ENCODE measurements around the gene WDR59. TPM values are rescaled to one million over a fixed set of nuclear protein-coding genes. Genes with fewer than 3 reads are reported as not detected.
A peak's percentile ranks its signal among the peaks of the same experiment; 100 is the strongest.

WDR59 gene
- total RNA-seq, 1 donor from 2014 or later, result 16.3 TPM

- TF ChIP-seq CTCF (conservative IDR thresholded peaks at IDR 0.05; ENCODE audit: low read depth, low read length), result no peak
- no peak overlapping the region for H3K4me3 ChIP-seq (ENCODE audit: low read depth, low read length)
- no peak for DNase-seq (ENCODE audit: low read depth)
Measured at GRCh38 chr16:74867281-74867849, 117.6 kb downstream of the WDR59 start.

DNA sequence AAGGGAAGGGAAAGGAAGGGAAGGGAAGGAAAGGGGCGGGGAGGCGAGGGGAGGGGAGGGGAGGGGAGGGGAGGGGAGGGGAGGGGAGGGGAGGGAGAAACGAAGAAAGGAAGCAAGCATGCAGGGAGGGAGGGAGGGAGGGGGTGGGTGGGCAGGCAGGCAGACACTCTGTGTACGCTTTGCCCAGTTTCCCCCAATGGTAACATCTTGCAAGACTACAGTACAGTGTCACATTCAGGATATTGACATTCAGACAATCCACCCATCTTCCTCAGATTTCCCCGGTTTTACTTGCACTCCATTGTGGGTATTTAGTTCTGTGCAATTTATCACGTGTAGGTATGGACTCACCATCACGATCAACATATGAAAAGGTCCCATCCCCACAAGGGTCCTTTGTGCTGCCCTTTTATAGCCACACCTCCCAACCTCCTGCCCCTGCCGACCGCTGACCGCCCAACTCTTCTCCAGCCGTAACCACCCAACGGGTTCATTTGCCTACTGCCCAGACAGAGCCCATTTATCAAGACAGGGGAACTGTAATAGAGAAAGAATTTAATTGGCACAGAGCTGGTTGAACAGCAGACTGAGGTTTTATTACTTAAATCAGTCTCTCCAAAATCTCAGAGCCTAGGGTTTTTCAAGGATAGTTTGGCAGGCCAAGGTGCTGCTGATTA lies 118.9 kb downstream of the WDR59 start:
- no peak overlapping the region for H3K4me3 ChIP-seq (ENCODE audit: low read depth, low read length)
- no peak for TF ChIP-seq CTCF (conservative IDR thresholded peaks at IDR 0.05; ENCODE audit: low read depth, low read length)
- DNase-seq (ENCODE audit: low read depth), result no peak

DNA sequence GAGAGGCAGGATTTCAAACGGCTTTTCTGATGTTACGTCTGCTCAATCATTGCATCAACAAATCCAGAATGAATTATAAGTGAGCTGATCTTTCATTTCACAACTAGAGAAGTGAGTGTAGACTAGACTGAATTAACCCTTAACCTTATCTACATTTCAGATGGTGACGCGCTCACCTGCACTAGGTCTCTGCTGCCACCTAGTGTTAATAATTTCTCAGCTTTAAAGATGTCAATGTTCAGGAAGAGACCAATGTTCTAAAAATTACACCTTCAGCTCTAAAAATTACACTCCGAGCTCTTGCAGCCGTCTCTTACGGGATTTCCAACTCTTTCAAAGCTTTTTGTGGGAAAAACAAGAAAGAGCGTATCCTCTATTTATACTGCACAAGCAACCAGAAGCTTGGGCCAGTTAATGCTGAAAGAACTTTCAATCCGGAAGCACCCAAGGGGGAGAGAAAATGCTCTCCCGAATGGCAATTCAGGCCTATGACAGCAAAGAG lies 122.1 kb downstream of the WDR59 start:
- DNase-seq (ENCODE audit: low read depth), result no peak
- no peak overlapping the region for H3K4me3 ChIP-seq (ENCODE audit: low read depth, low read length)
- TF ChIP-seq CTCF (conservative IDR thresholded peaks at IDR 0.05; ENCODE audit: low read depth, low read length), result peak; percentile 82

DNA sequence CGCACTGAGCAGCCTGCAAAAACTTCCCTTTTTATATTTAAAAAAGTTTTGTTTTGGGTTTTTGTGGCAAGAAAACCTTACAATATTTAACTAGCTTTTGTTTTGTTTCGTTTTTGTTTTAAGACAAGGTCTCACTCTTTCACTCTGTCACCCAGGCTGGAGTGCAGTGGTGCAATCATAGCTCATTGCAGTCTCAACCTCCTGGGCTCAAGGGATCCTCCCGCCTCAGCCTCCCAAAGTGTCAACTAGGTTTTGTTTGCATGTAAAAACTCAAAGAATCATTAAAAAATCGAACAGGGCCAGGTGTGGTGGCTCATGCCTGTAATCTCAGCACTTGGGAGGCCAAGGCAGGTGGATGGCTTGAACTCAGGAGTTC lies 132.4 kb downstream of the WDR59 start:
- no peak for DNase-seq (ENCODE audit: low read depth)
- H3K4me3 ChIP-seq (ENCODE audit: low read depth, low read length), result no peak overlapping the region
- TF ChIP-seq CTCF (conservative IDR thresholded peaks at IDR 0.05; ENCODE audit: low read depth, low read length), result no peak

DNA sequence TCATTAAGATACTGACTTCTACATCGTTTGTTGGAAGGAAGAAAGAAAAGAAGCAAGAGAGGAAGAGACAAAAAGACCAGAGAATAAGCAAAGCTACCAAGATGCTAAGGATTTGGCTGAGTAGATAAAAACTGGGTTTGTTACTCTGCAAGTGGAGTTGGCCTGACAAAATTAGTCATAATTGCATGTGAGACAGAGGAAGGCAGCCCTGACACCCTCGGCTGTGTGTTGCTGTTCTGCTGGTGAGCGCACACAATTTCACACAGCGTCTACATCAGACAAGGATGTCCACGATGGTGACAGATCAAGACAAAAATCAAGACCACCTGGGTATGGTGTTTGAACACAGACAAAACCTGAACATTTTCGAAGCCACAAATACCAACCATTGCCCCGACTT lies 134.9 kb downstream of the WDR59 start:
- H3K4me3 ChIP-seq (ENCODE audit: low read depth, low read length), result no peak overlapping the region
- no peak for TF ChIP-seq CTCF (conservative IDR thresholded peaks at IDR 0.05; ENCODE audit: low read depth, low read length)

GRCh38 chr16:74847202-74847601 lies 137.7 kb downstream of the WDR59 start:
- no peak for TF ChIP-seq CTCF (conservative IDR thresholded peaks at IDR 0.05; ENCODE audit: low read depth, low read length)
- no peak for DNase-seq (ENCODE audit: low read depth)
- no peak overlapping the region for H3K4me3 ChIP-seq (ENCODE audit: low read depth, low read length)

More for the DNA sequence above, 134.9 kb downstream of the WDR59 start:
- DNase-seq (ENCODE audit: low read depth), result no peak

DNA sequence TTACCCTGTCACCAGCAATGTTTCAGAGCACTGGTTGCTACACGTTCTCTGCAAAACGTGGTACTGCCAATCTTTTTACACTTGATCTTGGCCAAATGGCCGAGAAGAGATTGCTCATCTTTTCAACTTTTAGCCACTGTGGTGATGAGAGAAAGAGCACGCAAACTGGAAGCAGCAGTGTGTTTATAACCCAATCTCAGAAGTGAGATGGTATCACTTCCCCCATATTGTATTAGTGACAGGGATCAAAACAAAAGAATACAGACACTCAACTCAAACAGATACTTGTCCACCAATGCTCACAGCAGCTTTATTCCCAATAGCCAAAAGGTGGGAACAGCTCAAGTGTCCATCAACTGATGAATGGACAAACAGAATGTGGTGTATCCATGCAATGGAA lies 138.2 kb downstream of the WDR59 start:
- DNase-seq (ENCODE audit: low read depth), result no peak
- no peak overlapping the region for H3K4me3 ChIP-seq (ENCODE audit: low read depth, low read length)
- TF ChIP-seq CTCF (conservative IDR thresholded peaks at IDR 0.05; ENCODE audit: low read depth, low read length), result no peak
